Muscle of leg (tissue), 11 donors: ENCODE results near the gene STXBP4. TPM values are rescaled to one million over a fixed set of nuclear protein-coding genes. Genes with fewer than 3 reads are reported as not detected.

Experiments
- DNase-seq: peaks from one replicate; pipeline ENCODE4 v3.0.0; 2013
- H3K27ac ChIP-seq: one replicate; pipeline ENCODE4 v1.5.1; 2013; ENCODE audit warnings: mild to moderate bottlenecking, low read length, control low read depth
- H3K27me3 ChIP-seq: one replicate; pipeline ENCODE4 v1.6.1; 2013; ENCODE audit warnings: low read length; ENCODE audit not compliant: control insufficient read depth, insufficient read depth
- H3K36me3 ChIP-seq: one replicate; pipeline ENCODE4 v1.6.1; 2013; ENCODE audit warnings: low read length; ENCODE audit not compliant: control insufficient read depth, insufficient read depth
- H3K4me1 ChIP-seq: one replicate; pipeline ENCODE4 v1.6.1; 2013; ENCODE audit warnings: low read length; ENCODE audit not compliant: control insufficient read depth, insufficient read depth
- H3K4me3 ChIP-seq: one replicate; pipeline ENCODE4 v1.5.1; 2013; ENCODE audit warnings: low read length, control low read depth
- H3K9me3 ChIP-seq: replicated peaks from 2 replicates; pipeline ENCODE4 v1.6.1; 2013; ENCODE audit warnings: low read depth, low read length; ENCODE audit not compliant: control insufficient read depth
- WGBS: methylation state at CpG from one replicate; pipeline ENCODE4 v1.1.5; 2013; ENCODE audit warnings: missing lambda C conversion rate; ENCODE audit not compliant: insufficient coverage; 5-methylcytosine and 5-hydroxymethylcytosine counted together
- polyA plus RNA-seq, 8 donors: library from polyadenylated mRNA; unstranded; fragments of 120-200 nt; gene quantifications; one replicate each; pipeline versions ENCODE4 v1.2.1 to v1.2.3, GENCODE V29; 2013; ENCODE audit warnings: inconsistent platforms in 1 of 8, low replicate concordance in 1 of 8; ENCODE audit not compliant: insufficient read length in 8 of 8, insufficient read depth in 1 of 8
- total RNA-seq: library from RNA; stranded (reverse); fragments of 120-200 nt; gene quantifications from one replicate; pipeline ENCODE4 v1.2.4, GENCODE V29; 2013

STXBP4 gene
- total and polyA plus RNA-seq, 9 donors: 3.0 to 10.6 (median 4.1) TPM

GRCh38 chr17:55177159-55177854 lies 208.7 kb downstream of the STXBP4 start:
- Histone ChIP-seq H3K36me3 (no peaks in the 10 kb centered on the region), H3K27ac (no peak overlapping the region), H3K9me3 (peaks cover 5% of the 10 kb centered on the region), H3K4me3 (no peak overlapping the region), H3K4me1 (no peaks in the 10 kb centered on the region), H3K27me3 (no peaks in the 10 kb centered on the region)
- peak; percentile 28 for DNase-seq
- 60% methylated on average over 2 of the region's 3 CpGs for WGBS

- WGBS: no CpG with 5 or more reads among the region's 2 CpGs
- DNase-seq: no peak
- peaks cover 5% of the 10 kb centered on the region for H3K9me3 ChIP-seq
These were observed 209.3 kb downstream of the STXBP4 start for GRCh38 chr17:55177855-55178217.

GRCh38 chr17:55186937-55187770 lies 218.6 kb downstream of the STXBP4 start:
- DNase-seq: peak; percentile 65
- Histone ChIP-seq H3K4me1 (no peaks in the 10 kb centered on the region), H3K27ac (no peak overlapping the region), H3K27me3 (no peaks in the 10 kb centered on the region), H3K9me3 (no peaks in the 10 kb centered on the region), H3K4me3 (no peak overlapping the region), H3K36me3 (no peaks in the 10 kb centered on the region)
- WGBS: 49% methylated on average over 3 of the region's 8 CpGs

More at GRCh38 chr17:55177855-55178217, 209.3 kb downstream of the STXBP4 start:
- H3K4me3 ChIP-seq: no peak overlapping the region
- no peak overlapping the region for H3K27ac ChIP-seq
- no peaks in the 10 kb centered on the region for H3K4me1 ChIP-seq
- H3K27me3 ChIP-seq: no peaks in the 10 kb centered on the region
- no peaks in the 10 kb centered on the region for H3K36me3 ChIP-seq

- DNase-seq: no peak
- Histone ChIP-seq H3K4me1 (no peaks in the 10 kb centered on the region), H3K4me3 (no peak overlapping the region), H3K36me3 (no peaks in the 10 kb centered on the region), H3K27me3 (no peaks in the 10 kb centered on the region), H3K9me3 (no peaks in the 10 kb centered on the region), H3K27ac (no peak overlapping the region)
- WGBS: no CpG with 5 or more reads among the region's 2 CpGs
These were observed 222.2 kb downstream of the STXBP4 start for GRCh38 chr17:55190748-55191147.

- Histone ChIP-seq H3K4me3 (no peak overlapping the region), H3K9me3 (no peaks in the 10 kb centered on the region), H3K36me3 (no peaks in the 10 kb centered on the region), H3K27ac (peak overlapping the region; percentile 65), H3K4me1 (peaks cover 6% of the 10 kb centered on the region), H3K27me3 (no peaks in the 10 kb centered on the region)
- DNase-seq: peak; percentile 88
- 33% methylated on average over 2 of the region's 2 CpGs for WGBS
These were observed 230.3 kb downstream of the STXBP4 start for GRCh38 chr17:55198690-55199370.

GRCh38 chr17:55200904-55201303 lies 232.3 kb downstream of the STXBP4 start:
- Histone ChIP-seq H3K4me1 (peaks cover 6% of the 10 kb centered on the region), H3K27me3 (no peaks in the 10 kb centered on the region), H3K36me3 (no peaks in the 10 kb centered on the region), H3K4me3 (no peak overlapping the region), H3K9me3 (no peaks in the 10 kb centered on the region), H3K27ac (no peak overlapping the region)
- DNase-seq: peak; percentile 72
- no CpG with 5 or more reads among the region's 2 CpGs for WGBS

GRCh38 chr17:55201308-55201932 lies 232.9 kb downstream of the STXBP4 start:
- 0% methylated on average over 3 of the region's 5 CpGs for WGBS
- peak; percentile 39 for DNase-seq
- H3K4me3 ChIP-seq: no peak overlapping the region
- peaks cover 6% of the 10 kb centered on the region for H3K4me1 ChIP-seq
- H3K27me3 ChIP-seq: no peaks in the 10 kb centered on the region
- H3K36me3 ChIP-seq: no peaks in the 10 kb centered on the region
- no peaks in the 10 kb centered on the region for H3K9me3 ChIP-seq
- H3K27ac ChIP-seq: no peak overlapping the region

- no peaks in the 10 kb centered on the region for H3K36me3 ChIP-seq
- no peaks in the 10 kb centered on the region for H3K9me3 ChIP-seq
- H3K27me3 ChIP-seq: no peaks in the 10 kb centered on the region
- DNase-seq: no peak
- no peak overlapping the region for H3K27ac ChIP-seq
- H3K4me1 ChIP-seq: peaks cover 3% of the 10 kb centered on the region
- no CpG with 5 or more reads among the region's 2 CpGs for WGBS
- no peak overlapping the region for H3K4me3 ChIP-seq
These were observed 234.3 kb downstream of the STXBP4 start for GRCh38 chr17:55202896-55203295.

GRCh38 chr17:55208078-55208812 lies 239.7 kb downstream of the STXBP4 start:
- no peaks in the 10 kb centered on the region for H3K27me3 ChIP-seq
- H3K36me3 ChIP-seq: no peaks in the 10 kb centered on the region
- no peak overlapping the region for H3K4me3 ChIP-seq
- no peaks in the 10 kb centered on the region for H3K4me1 ChIP-seq
- WGBS: 100% methylated on average over 1 of the region's 3 CpGs
- H3K9me3 ChIP-seq: no peaks in the 10 kb centered on the region
- no peak for DNase-seq
- H3K27ac ChIP-seq: no peak overlapping the region
